Uterus (tissue), 4 donors: ENCODE measurements around the gene ABCC12. TPM values are rescaled to one million over a fixed set of nuclear protein-coding genes. Genes with fewer than 3 reads are reported as not detected.

ENCODE experiments used
- DNase-seq, 2 donors: peaks; one replicate each; pipeline ENCODE4 v3.0.0-alpha.2; 2019 to 2020
- H3K27ac ChIP-seq, 2 donors: fragments of 200-600 bp; sonication (generic); 1 replicate in 1 of 2; 2 replicates in 1 of 2; pipeline ENCODE4 v1.5.1; 2016 to 2018
- H3K27me3 ChIP-seq, 2 donors: fragments of 200-600 bp; sonication (generic); one replicate each; pipeline ENCODE4 v1.5.1; 2018 to 2019; ENCODE audit warnings: control low read depth in 1 of 2
- H3K36me3 ChIP-seq, 2 donors: fragments of 200-600 bp; sonication (generic); one replicate each; pipeline ENCODE4 v1.5.1; 2019; ENCODE audit warnings: control low read depth in 1 of 2
- H3K4me1 ChIP-seq, 2 donors: fragments of 200-600 bp; sonication (generic); one replicate each; pipeline ENCODE4 v1.5.1; 2018 to 2019; ENCODE audit warnings: control low read depth in 1 of 2
- H3K4me3 ChIP-seq, 2 donors: fragments of 200-600 bp; sonication (generic); 1 replicate in 1 of 2; 2 replicates in 1 of 2; pipeline ENCODE4 v1.5.1; 2018 to 2019; ENCODE audit warnings: mild to moderate bottlenecking in 1 of 2
- H3K9me3 ChIP-seq, 2 donors: fragments of 200-600 bp; sonication (generic); one replicate each; pipeline ENCODE4 v1.5.1; 2019; ENCODE audit warnings: control low read depth in 1 of 2
- POLR2A ChIP-seq, 2 donors: fragments of 450-650 bp; IDR thresholded peaks; one replicate each; pipeline ENCODE4 v1.6.1; 2016; ENCODE audit warnings: antibody characterized with exemption in 2 of 2, mild to moderate bottlenecking in 1 of 2, moderate library complexity in 1 of 2
- intact Hi-C: fragments of 100-400 bp; cut with DNase I; formaldehyde crosslinking; loops from one replicate; pipeline ENCODE4 v1.15.1; 2023; ENCODE audit warnings: low total_unique reads
- total RNA-seq, 4 donors: library from RNA; depleted of rRNA in 3 of 4; stranded (reverse); fragments of >200 nt in 3 of 4; gene quantifications; one replicate each; pipeline versions ENCODE4 v1.1.0 to v1.2.4, GENCODE V29; 2014 to 2023
- TF ChIP-seq, protein P1 (sequence below), 4 experiments: fragments of 200-600 bp in 2 of 4; fragments of 450-650 bp in 2 of 4; sonication (generic) in 2 of 4; IDR thresholded peaks; one replicate each; pipeline ENCODE4 v1.5.1; 2016 to 2019; ENCODE audit warnings: antibody characterized with exemption in 4 of 4, mild to moderate bottlenecking in 2 of 4, moderate library complexity in 1 of 4
- donor health status: DM: yes; HTN: yes; CAD: no.

Gene ABCC12
- total RNA-seq, 4 donors from 2014 or later = not detected

DNA sequence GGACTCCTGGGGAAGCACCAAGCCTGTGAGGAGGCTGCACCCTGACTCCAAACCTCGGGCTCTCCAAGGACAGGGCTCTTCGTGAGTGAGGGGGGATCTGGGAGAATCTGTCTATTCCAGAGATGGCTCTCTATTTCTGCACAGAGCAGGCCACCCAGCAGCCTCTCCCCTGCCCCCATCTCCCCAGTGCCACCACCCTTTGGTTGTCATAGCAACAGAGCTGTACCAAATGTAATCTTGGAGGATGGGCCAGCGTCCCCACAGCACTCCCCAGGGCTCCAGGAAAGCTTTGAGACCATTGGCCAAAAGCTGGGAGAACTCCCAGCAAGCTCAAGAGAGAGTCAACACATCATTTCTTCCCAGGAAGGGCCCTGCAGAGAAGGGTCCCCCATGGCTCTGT lies 49.3 kb downstream of the ABCC12 start:
- TF ChIP-seq, protein P1, sequence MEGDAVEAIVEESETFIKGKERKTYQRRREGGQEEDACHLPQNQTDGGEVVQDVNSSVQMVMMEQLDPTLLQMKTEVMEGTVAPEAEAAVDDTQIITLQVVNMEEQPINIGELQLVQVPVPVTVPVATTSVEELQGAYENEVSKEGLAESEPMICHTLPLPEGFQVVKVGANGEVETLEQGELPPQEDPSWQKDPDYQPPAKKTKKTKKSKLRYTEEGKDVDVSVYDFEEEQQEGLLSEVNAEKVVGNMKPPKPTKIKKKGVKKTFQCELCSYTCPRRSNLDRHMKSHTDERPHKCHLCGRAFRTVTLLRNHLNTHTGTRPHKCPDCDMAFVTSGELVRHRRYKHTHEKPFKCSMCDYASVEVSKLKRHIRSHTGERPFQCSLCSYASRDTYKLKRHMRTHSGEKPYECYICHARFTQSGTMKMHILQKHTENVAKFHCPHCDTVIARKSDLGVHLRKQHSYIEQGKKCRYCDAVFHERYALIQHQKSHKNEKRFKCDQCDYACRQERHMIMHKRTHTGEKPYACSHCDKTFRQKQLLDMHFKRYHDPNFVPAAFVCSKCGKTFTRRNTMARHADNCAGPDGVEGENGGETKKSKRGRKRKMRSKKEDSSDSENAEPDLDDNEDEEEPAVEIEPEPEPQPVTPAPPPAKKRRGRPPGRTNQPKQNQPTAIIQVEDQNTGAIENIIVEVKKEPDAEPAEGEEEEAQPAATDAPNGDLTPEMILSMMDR (IDR thresholded peaks at IDR 0.05) = no peak
- no peak for TF ChIP-seq POLR2A (IDR thresholded peaks at IDR 0.05)
- Histone ChIP-seq H3K27me3 (no peaks in the 10 kb centered on the region), H3K4me1 (no peaks in the 10 kb centered on the region), H3K9me3 (no peaks in the 10 kb centered on the region), H3K36me3 (no peaks in the 10 kb centered on the region), H3K27ac (no peak overlapping the region), H3K4me3 (no peak overlapping the region)
- DNase-seq = no peak
- intact Hi-C loops = no loop called here

Other genes starting within 250 kb of the ABCC12 start
- 10 to 100 TPM; 28.2 to 88.9 (median 64.3) TPM for gene LONP2, start 88.3 kb upstream of the ABCC12 start, total RNA-seq
- under 1 TPM in 1 of 4 donors, not detected in 3; 0.48 TPM for gene ABCC11, start 91.5 kb upstream of the ABCC12 start, total RNA-seq
- 10 to 100 TPM; 28.2 to 79.4 (median 41.6) TPM for gene SIAH1, start 229.4 kb upstream of the ABCC12 start, total RNA-seq